ENCODE measurements around the gene ADAMTS3. TPM values are rescaled to one million over a fixed set of nuclear protein-coding genes. Genes with fewer than 3 reads are reported as not detected.

ADAMTS3 gene
- total RNA-seq, 1 donor from 2014 or later = 7.4 TPM

GRCh38 chr4:72348701-72349100 is 220.3 kb downstream of the ADAMTS3 start:
- Mint-ChIP-seq H3K36me3 (ENCODE audit: low read depth, unreplicated experiment) (no peaks in the 10 kb centered on the region), H3K9me3 (ENCODE audit: unreplicated experiment) (no peaks in the 10 kb centered on the region), H3K4me1 (ENCODE audit: unreplicated experiment) (no peaks in the 10 kb centered on the region), H3K27ac (ENCODE audit: unreplicated experiment) (no peak overlapping the region), H3K4me3 (ENCODE audit: unreplicated experiment) (no peak overlapping the region), H3K27me3 (ENCODE audit: unreplicated experiment) (no peaks in the 10 kb centered on the region)
- DNase-seq (ENCODE audit: low spot score) = no peak
- no peak for TF ChIP-seq CTCF (IDR thresholded peaks at IDR 0.05; ENCODE audit: unreplicated experiment)

GRCh38 chr4:72344418-72344817 is 224.6 kb downstream of the ADAMTS3 start:
- no peak for DNase-seq (ENCODE audit: low spot score)
- Mint-ChIP-seq H3K4me1 (ENCODE audit: unreplicated experiment) (no peaks in the 10 kb centered on the region), H3K36me3 (ENCODE audit: low read depth, unreplicated experiment) (no peaks in the 10 kb centered on the region), H3K4me3 (ENCODE audit: unreplicated experiment) (no peak overlapping the region), H3K27ac (ENCODE audit: unreplicated experiment) (no peak overlapping the region), H3K9me3 (ENCODE audit: unreplicated experiment) (no peaks in the 10 kb centered on the region), H3K27me3 (ENCODE audit: unreplicated experiment) (no peaks in the 10 kb centered on the region)
- no peak for TF ChIP-seq CTCF (IDR thresholded peaks at IDR 0.05; ENCODE audit: unreplicated experiment)

GRCh38 chr4:72341432-72341820 is 227.6 kb downstream of the ADAMTS3 start:
- Mint-ChIP-seq H3K27ac (ENCODE audit: unreplicated experiment) (no peak overlapping the region), H3K4me1 (ENCODE audit: unreplicated experiment) (peaks cover 1% of the 10 kb centered on the region), H3K36me3 (ENCODE audit: low read depth, unreplicated experiment) (no peaks in the 10 kb centered on the region), H3K4me3 (ENCODE audit: unreplicated experiment) (no peak overlapping the region), H3K27me3 (ENCODE audit: unreplicated experiment) (no peaks in the 10 kb centered on the region), H3K9me3 (ENCODE audit: unreplicated experiment) (no peaks in the 10 kb centered on the region)
- no peak for DNase-seq (ENCODE audit: low spot score)
- TF ChIP-seq CTCF (IDR thresholded peaks at IDR 0.05; ENCODE audit: unreplicated experiment) = peak; percentile 8

GRCh38 chr4:72340803-72341431 is 228.1 kb downstream of the ADAMTS3 start:
- H3K36me3 Mint-ChIP-seq (ENCODE audit: low read depth, unreplicated experiment) = no peaks in the 10 kb centered on the region
- H3K27ac Mint-ChIP-seq (ENCODE audit: unreplicated experiment) = no peak overlapping the region
- no peak overlapping the region for H3K4me3 Mint-ChIP-seq (ENCODE audit: unreplicated experiment)
- TF ChIP-seq CTCF (IDR thresholded peaks at IDR 0.05; ENCODE audit: unreplicated experiment) = peak; percentile 36
- no peaks in the 10 kb centered on the region for H3K9me3 Mint-ChIP-seq (ENCODE audit: unreplicated experiment)
- H3K4me1 Mint-ChIP-seq (ENCODE audit: unreplicated experiment) = peaks cover 3% of the 10 kb centered on the region
- no peak for DNase-seq (ENCODE audit: low spot score)
- H3K27me3 Mint-ChIP-seq (ENCODE audit: unreplicated experiment) = no peaks in the 10 kb centered on the region

GRCh38 chr4:72338060-72338459 is 231.0 kb downstream of the ADAMTS3 start:
- H3K9me3 Mint-ChIP-seq (ENCODE audit: unreplicated experiment) = no peaks in the 10 kb centered on the region
- H3K4me1 Mint-ChIP-seq (ENCODE audit: unreplicated experiment) = peaks cover 3% of the 10 kb centered on the region
- H3K36me3 Mint-ChIP-seq (ENCODE audit: low read depth, unreplicated experiment) = no peaks in the 10 kb centered on the region
- H3K27ac Mint-ChIP-seq (ENCODE audit: unreplicated experiment) = no peak overlapping the region
- no peak overlapping the region for H3K4me3 Mint-ChIP-seq (ENCODE audit: unreplicated experiment)
- no peaks in the 10 kb centered on the region for H3K27me3 Mint-ChIP-seq (ENCODE audit: unreplicated experiment)
- DNase-seq (ENCODE audit: low spot score) = no peak
- TF ChIP-seq CTCF (IDR thresholded peaks at IDR 0.05; ENCODE audit: unreplicated experiment) = no peak
